Endothelial cell of umbilical vein (primary cell): ENCODE measurements around the gene KCNE1.
"Not testable (repeated sequence)": the region's sequence is repeated elsewhere in the genome, so short reads cannot be mapped to it uniquely, and the experiment has no call there.

Experiments
- CTCF ChIP-seq, 2 donors: IDR thresholded peaks; 1 replicate in 1 of 2; 2 replicates in 1 of 2; pipeline ENCODE4 v1.5.1; 2011; ENCODE audit warnings: low read length in 2 of 2, mild to moderate bottlenecking in 2 of 2, moderate library complexity in 2 of 2, control low read depth in 1 of 2, inconsistent platforms in 1 of 2, low read depth in 1 of 2; ENCODE audit not compliant: insufficient read depth in 1 of 2; ENCODE audit errors: extremely low read depth in 1 of 2
- JUN ChIP-seq: IDR thresholded peaks from 2 replicates; pipeline ENCODE4 v1.6.1; 2011; ENCODE audit warnings: borderline replicate concordance, low read depth; ENCODE audit not compliant: insufficient read length, insufficient read depth

- TF ChIP-seq CTCF (IDR thresholded peaks at IDR 0.05; ENCODE audit: extremely low read depth in 1 of 2, insufficient read depth in 1 of 2, low read depth in 1 of 2, low read length in 2 of 2); JUN: not testable (repeated sequence)
Measured at GRCh38 chr21:34427339-34427738, 84.7 kb downstream of the KCNE1 start.
